Fibroblast of lung (primary cell): ENCODE data around the gene KIAA1958. TPM values are rescaled to one million over a fixed set of nuclear protein-coding genes. Genes with fewer than 3 reads are reported as not detected.

Source experiments
- DNase-seq, 2 donors: peaks; one replicate each; pipeline versions ENCODE4 v3.0.0 to v3.0.0-alpha.2; 2010; ENCODE audit warnings: low read depth in 2 of 2
- H2AFZ ChIP-seq: 2 replicates; pipeline ENCODE4 v1.5.1; 2012; ENCODE audit warnings: low read length, control low read depth, inconsistent platforms
- H3K27ac ChIP-seq: 2 replicates; pipeline ENCODE4 v1.5.1; 2011; ENCODE audit warnings: low read length, control low read depth; ENCODE audit not compliant: insufficient read depth
- H3K27me3 ChIP-seq: 2 replicates; pipeline ENCODE4 v1.5.1; 2011; ENCODE audit warnings: mild to moderate bottlenecking, low read length; ENCODE audit not compliant: control insufficient read depth, insufficient read depth
- H3K36me3 ChIP-seq: 2 replicates; pipeline ENCODE4 v1.5.1; 2011; ENCODE audit warnings: low read length; ENCODE audit not compliant: control insufficient read depth, insufficient read depth
- H3K4me1 ChIP-seq: 2 replicates; pipeline ENCODE4 v1.5.1; 2011; ENCODE audit warnings: low read length; ENCODE audit not compliant: control insufficient read depth, insufficient read depth; ENCODE audit errors: extremely low read depth
- H3K4me2 ChIP-seq: 2 replicates; pipeline ENCODE4 v1.5.1; 2011; ENCODE audit warnings: low read length, control low read depth; ENCODE audit not compliant: insufficient read depth; ENCODE audit errors: extremely low read depth
- H3K4me3 ChIP-seq, 4 experiments: fragments of 200-600 bp in 1 of 4; sonication (generic) in 1 of 4; replicated peaks in 1 of 4; 2 replicates each; pipeline ENCODE4 v1.5.1; 2011 to 2016; ENCODE audit warnings: low read length in 4 of 4, low read depth in 3 of 4, mild to moderate bottlenecking in 3 of 4, control low read depth in 2 of 4, inconsistent platforms in 1 of 4, mixed read lengths in 1 of 4; ENCODE audit not compliant: insufficient read depth in 1 of 4; ENCODE audit errors: control extremely low read depth in 1 of 4
- H3K79me2 ChIP-seq: 2 replicates; pipeline ENCODE4 v1.5.1; 2012; ENCODE audit warnings: mild to moderate bottlenecking, low read length, inconsistent platforms; ENCODE audit not compliant: control insufficient read depth, insufficient read depth
- H3K9ac ChIP-seq: 2 replicates; pipeline ENCODE4 v1.5.1; 2011; ENCODE audit warnings: mild to moderate bottlenecking, low read length, control low read depth; ENCODE audit not compliant: insufficient read depth
- H3K9me3 ChIP-seq: 2 replicates; pipeline ENCODE4 v1.5.1; 2012; ENCODE audit warnings: low read depth, low read length; ENCODE audit not compliant: control insufficient read depth, insufficient read depth
- H4K20me1 ChIP-seq: 2 replicates; pipeline ENCODE4 v1.5.1; 2011; ENCODE audit warnings: low read length; ENCODE audit not compliant: control insufficient read depth, insufficient read depth; ENCODE audit errors: extremely low read depth
- CTCF ChIP-seq, 2 donors: IDR thresholded peaks in 1 of 2; conservative IDR thresholded peaks in 1 of 2; 1 replicate in 1 of 2; 2 replicates in 1 of 2; pipeline ENCODE4 v1.5.1; 2011 to 2012; ENCODE audit warnings: low read length in 2 of 2, control low read depth in 1 of 2, inconsistent platforms in 1 of 2, low read depth in 1 of 2, mild to moderate bottlenecking in 1 of 2
- EZH2 ChIP-seq: IDR thresholded peaks from 2 replicates; pipeline ENCODE4 v1.5.1; 2012; ENCODE audit warnings: low read length, control low read depth, mild to moderate bottlenecking; ENCODE audit errors: missing control alignments
- polyA plus RNA-seq, 2 donors: library from polyadenylated mRNA; depleted of rRNA in 1 of 2; stranded (reverse) in 1 of 2; unstranded in 1 of 2; fragments of >200 nt; gene quantifications; 2 replicates each; pipeline ENCODE4 v1.2.1, GENCODE V29; 2011 to 2012; ENCODE audit warnings: missing spikeins in 1 of 2
- total RNA-seq: library from RNA; depleted of rRNA; stranded (reverse); fragments of >200 nt; gene quantifications from 2 replicates; pipeline ENCODE4 v1.2.1, GENCODE V29; 2014

The KIAA1958 gene
- total and polyA plus RNA-seq, 2 donors (not counting 1 experiment from before 2014, with no cell fraction given): 0.75 to 3.0 TPM

- H2AFZ ChIP-seq: no peak overlapping the region
- no peak for DNase-seq
Observed at GRCh38 chr9:112712678-112713077, 226.1 kb downstream of the KIAA1958 start.

GRCh38 chr9:112717661-112718331 lies 231.2 kb downstream of the KIAA1958 start, which contains the start of gene INIP:
Gene INIP (minus strand): TSS chr9:112718117. CDS start chr9:112716485, 1,632 bp downstream.
- peak; percentile 95 to 96 for DNase-seq
- H4K20me1 ChIP-seq: no peaks in the 10 kb centered on the region
- peak within 1 kb of the TSS; percentile 70 for H3K9ac ChIP-seq
- H2AFZ ChIP-seq: peak within 1 kb of the TSS; percentile 98
- H3K27me3 ChIP-seq: no peaks in the 10 kb centered on the region
- no peaks in the 10 kb centered on the region for H3K9me3 ChIP-seq
- peaks cover 9% of the 10 kb centered on the region for H3K79me2 ChIP-seq
- TF ChIP-seq EZH2 (no peak), CTCF (conservative IDR thresholded peaks at IDR 0.05 in 1 of 2, IDR thresholded peaks at IDR 0.05 in 1 of 2; ENCODE audit: low read depth in 1 of 2, low read length in 2 of 2) (no peak)
- H3K4me3 ChIP-seq: peak within 1 kb of the TSS; percentile 76 to 97 (median 88)
- H3K27ac ChIP-seq: peak within 1 kb of the TSS; percentile 85
- no peaks in the 10 kb centered on the region for H3K36me3 ChIP-seq
- no peaks in the 10 kb centered on the region for H3K4me1 ChIP-seq
- H3K4me2 ChIP-seq: peak within 1 kb of the TSS; percentile 82

More at GRCh38 chr9:112712678-112713077, 226.1 kb downstream of the KIAA1958 start:
- Histone ChIP-seq H3K27ac (no peak overlapping the region), H3K79me2 (peaks cover 8% of the 10 kb centered on the region), H3K36me3 (no peaks in the 10 kb centered on the region), H3K4me3 (no peak overlapping the region), H3K9me3 (no peaks in the 10 kb centered on the region), H3K9ac (no peak overlapping the region), H3K4me2 (no peak overlapping the region), H3K27me3 (no peaks in the 10 kb centered on the region), H4K20me1 (no peaks in the 10 kb centered on the region), H3K4me1 (no peaks in the 10 kb centered on the region)
- TF ChIP-seq CTCF (conservative IDR thresholded peaks at IDR 0.05 in 1 of 2, IDR thresholded peaks at IDR 0.05 in 1 of 2; ENCODE audit: low read depth in 1 of 2, low read length in 2 of 2) (no peak), EZH2 (no peak)

Other genes starting within 250 kb of the KIAA1958 start
- 16.7 and 17.2 TPM in 2 replicates for gene PTBP3, start 153.2 kb upstream of the KIAA1958 start, total RNA-seq
- 22.7 and 28.7 TPM in 2 replicates for gene PTBP3, start 153.2 kb upstream of the KIAA1958 start, polyA plus RNA-seq
- gene HSDL2, start 106.7 kb upstream of the KIAA1958 start, total RNA-seq: 39.3 and 49.9 TPM in 2 replicates
- gene HSDL2, start 106.7 kb upstream of the KIAA1958 start, polyA plus RNA-seq: 33.1 and 47.9 TPM in 2 replicates
- 14.4 and 14.9 TPM in 2 replicates for gene INIP, start 231.3 kb downstream of the KIAA1958 start, total RNA-seq
- 24.1 and 26.9 TPM in 2 replicates for gene INIP, start 231.3 kb downstream of the KIAA1958 start, polyA plus RNA-seq